Right lobe of liver (tissue), 6 donors: ENCODE data around the gene M1AP. TPM values are rescaled to one million over a fixed set of nuclear protein-coding genes. Genes with fewer than 3 reads are reported as not detected.

Source experiments
- ATAC-seq, 4 donors: fragments of 200-7000 bp; cut with Tn5 transposase; one replicate each; pipeline ENCODE4 v1.9.1; 2020; ENCODE audit warnings: mild to moderate bottlenecking in 4 of 4, moderate library complexity in 4 of 4
- DNase-seq, 3 donors: peaks; one replicate each; pipeline ENCODE4 v3.0.0-alpha.2; 2020
- H3K27ac ChIP-seq, 3 donors: fragments of 200-600 bp; one replicate each; pipeline ENCODE4 v1.8.0; 2022
- H3K27me3 ChIP-seq, 2 donors: fragments of 200-600 bp; one replicate each; pipeline ENCODE4 v1.8.0; 2022
- H3K36me3 ChIP-seq, 4 donors: fragments of 200-600 bp; sonication (generic) in 1 of 4; one replicate each; pipeline versions ENCODE4 v1.5.1 to v1.8.0; 2017 to 2022; ENCODE audit warnings: control low read depth in 1 of 4
- H3K4me1 ChIP-seq, 4 donors: fragments of 200-600 bp; sonication (generic) in 1 of 4; one replicate each; pipeline versions ENCODE4 v1.5.1 to v1.8.0; 2017 to 2022; ENCODE audit warnings: control low read depth in 1 of 4
- H3K4me3 ChIP-seq, 3 donors: fragments of 200-600 bp; one replicate each; pipeline ENCODE4 v1.8.0; 2022
- H3K9me3 ChIP-seq, 4 donors: fragments of 200-600 bp; sonication (generic) in 1 of 4; one replicate each; pipeline versions ENCODE4 v1.5.1 to v1.8.0; 2017 to 2022; ENCODE audit warnings: control low read depth in 1 of 4
- POLR2A ChIP-seq: fragments of 450-650 bp; IDR thresholded peaks from one replicate; pipeline ENCODE4 v1.6.1; 2017; ENCODE audit warnings: antibody characterized with exemption, mild to moderate bottlenecking
- WGBS: methylation state at CpG from one replicate; pipeline ENCODE4 v1.1.6; 2018; ENCODE audit warnings: low coverage, low lambda C conversion rate; ENCODE audit not compliant: insufficient coverage; ENCODE audit errors: missing lambda C conversion rate; 5-methylcytosine and 5-hydroxymethylcytosine counted together
- intact Hi-C, 2 donors: fragments of 100-400 bp; cut with DNase I; formaldehyde crosslinking; loops; one replicate each; pipeline versions ENCODE4 v1.11.2 to v1.14.1; 2022
- total RNA-seq, 6 experiments: library from RNA; depleted of rRNA in 2 of 6; stranded (reverse); fragments of >200 nt in 2 of 6; fragmentation: NEBNext Ultra II Directional in 3 of 6; extraction: Animal tissue kit (Norgen Biotek cat#: 25700) in 3 of 6; gene quantifications; one replicate each; pipeline versions ENCODE4 v1.1.0 to v1.2.4, GENCODE V29; 2016 to 2023
- TF ChIP-seq, protein P1 (sequence below), 4 donors: fragments of 200-600 bp in 3 of 4; fragments of 450-650 bp in 1 of 4; IDR thresholded peaks; one replicate each; pipeline versions ENCODE4 v1.5.1 to v1.8.0; 2016 to 2022; ENCODE audit warnings: antibody characterized with exemption in 4 of 4, mild to moderate bottlenecking in 2 of 4
- donor health status: DM: no; HTN: yes; CAD: no.
- donor health status: DM: no; HTN: no; CAD: no.
- donor health status: DM: no; HTN: no; CAD: no.
- donor health status: DM: no; HTN: yes; CAD: no.
- donor health status: DM: no; HTN: yes; CAD: no.

The M1AP gene
- total RNA-seq, 6 experiments from 2014 or later, result not detected

DNA sequence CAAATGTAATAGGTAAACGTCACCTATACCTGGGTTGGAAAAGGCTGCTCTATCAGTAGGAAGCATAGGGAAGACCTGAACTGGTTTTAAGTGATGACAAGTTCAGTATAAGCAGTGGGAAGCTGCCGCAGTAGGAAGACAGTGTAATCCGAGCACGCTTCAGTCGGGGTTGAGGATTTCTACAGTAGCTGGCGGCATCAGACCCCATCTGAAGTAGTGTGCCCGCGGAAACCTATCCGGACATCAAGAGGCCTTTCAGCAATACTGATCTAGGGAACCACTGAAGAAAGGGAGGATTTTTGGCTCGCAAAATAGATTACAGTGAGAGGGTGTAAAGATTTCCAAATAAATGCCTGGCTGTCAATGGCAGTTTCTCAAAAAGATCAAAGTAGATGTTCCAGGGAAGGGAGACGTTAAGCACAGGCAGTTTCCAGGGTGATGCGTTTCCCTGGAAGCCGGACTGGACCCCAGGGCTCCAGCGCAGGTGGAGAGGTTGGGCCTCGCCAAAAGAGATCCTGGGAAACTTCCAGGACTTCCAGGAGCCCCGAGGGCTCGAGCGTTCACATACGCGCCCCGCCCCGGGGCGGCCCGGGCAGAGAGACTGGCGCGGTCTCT lies 99.7 kb downstream of the M1AP start:
- no peaks in the 10 kb centered on the region for H3K9me3 ChIP-seq
- DNase-seq, result no peak
- H3K36me3 ChIP-seq, result no peaks in the 10 kb centered on the region
- intact Hi-C loops, result no loop called here
- H3K4me1 ChIP-seq, result peaks cover 0 to 9% (median 3%) of the 10 kb centered on the region in 4 donors
- TF ChIP-seq, protein P1, sequence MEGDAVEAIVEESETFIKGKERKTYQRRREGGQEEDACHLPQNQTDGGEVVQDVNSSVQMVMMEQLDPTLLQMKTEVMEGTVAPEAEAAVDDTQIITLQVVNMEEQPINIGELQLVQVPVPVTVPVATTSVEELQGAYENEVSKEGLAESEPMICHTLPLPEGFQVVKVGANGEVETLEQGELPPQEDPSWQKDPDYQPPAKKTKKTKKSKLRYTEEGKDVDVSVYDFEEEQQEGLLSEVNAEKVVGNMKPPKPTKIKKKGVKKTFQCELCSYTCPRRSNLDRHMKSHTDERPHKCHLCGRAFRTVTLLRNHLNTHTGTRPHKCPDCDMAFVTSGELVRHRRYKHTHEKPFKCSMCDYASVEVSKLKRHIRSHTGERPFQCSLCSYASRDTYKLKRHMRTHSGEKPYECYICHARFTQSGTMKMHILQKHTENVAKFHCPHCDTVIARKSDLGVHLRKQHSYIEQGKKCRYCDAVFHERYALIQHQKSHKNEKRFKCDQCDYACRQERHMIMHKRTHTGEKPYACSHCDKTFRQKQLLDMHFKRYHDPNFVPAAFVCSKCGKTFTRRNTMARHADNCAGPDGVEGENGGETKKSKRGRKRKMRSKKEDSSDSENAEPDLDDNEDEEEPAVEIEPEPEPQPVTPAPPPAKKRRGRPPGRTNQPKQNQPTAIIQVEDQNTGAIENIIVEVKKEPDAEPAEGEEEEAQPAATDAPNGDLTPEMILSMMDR (IDR thresholded peaks at IDR 0.05), result no peak
- TF ChIP-seq POLR2A, result no peak
- H3K27me3 ChIP-seq, result no peaks in the 10 kb centered on the region
- no peak for ATAC-seq
- WGBS, result 16% methylated on average over 15 of the region's 26 CpGs
- H3K27ac ChIP-seq, result no peak overlapping the region
- H3K4me3 ChIP-seq, result peak overlapping the region; percentile 52 to 56 (median 54)

DNA sequence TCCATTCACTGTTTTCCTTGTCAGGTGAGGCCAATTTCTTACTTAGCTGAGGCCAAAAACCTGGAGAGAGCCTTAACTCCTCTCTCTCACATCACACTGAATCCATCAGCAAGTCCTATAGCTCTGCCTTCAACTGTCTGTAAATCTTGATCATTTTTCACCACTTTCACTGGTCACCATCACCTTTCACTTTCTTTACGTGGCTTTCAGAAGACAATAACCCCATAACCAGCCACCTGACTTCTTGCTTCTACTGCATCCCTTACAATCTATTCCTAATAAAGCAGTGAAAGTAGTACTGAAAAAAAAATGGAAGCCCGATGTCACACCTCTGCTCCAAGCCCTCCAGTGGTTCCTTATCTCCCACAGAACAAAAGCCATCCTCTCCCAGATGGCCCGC lies 102.1 kb downstream of the M1AP start:
- 61% methylated on average over 3 of the region's 3 CpGs for WGBS
- no peak overlapping the region for H3K4me3 ChIP-seq
- no peak for TF ChIP-seq POLR2A
- TF ChIP-seq, protein P1 (IDR thresholded peaks at IDR 0.05), result no peak
- ATAC-seq, result no peak
- no peaks in the 10 kb centered on the region for H3K27me3 ChIP-seq
- no peaks in the 10 kb centered on the region for H3K9me3 ChIP-seq
- DNase-seq, result no peak
- no peak overlapping the region for H3K27ac ChIP-seq
- H3K36me3 ChIP-seq, result no peaks in the 10 kb centered on the region
- H3K4me1 ChIP-seq, result peaks cover 0 to 9% (median 3%) of the 10 kb centered on the region in 4 donors
- intact Hi-C loops, result no loop called here

DNA sequence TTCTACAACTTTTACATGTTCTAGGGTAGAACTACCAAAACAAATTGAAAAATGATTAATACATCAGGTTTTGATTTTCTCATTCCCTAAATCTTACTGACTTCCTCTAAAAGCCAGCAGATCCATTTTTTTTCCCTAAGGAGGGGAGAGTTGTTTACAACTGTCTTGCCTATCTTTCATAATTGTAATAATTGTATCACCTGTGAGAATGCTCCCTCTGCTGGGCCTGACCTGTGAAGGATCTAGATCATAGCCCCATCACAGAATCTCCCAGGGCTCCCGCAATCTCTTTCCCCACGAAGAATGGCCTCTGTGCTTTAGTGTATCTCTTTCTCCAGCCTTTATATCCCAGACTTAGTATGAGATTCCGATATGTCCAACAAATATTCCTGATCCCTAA lies 103.5 kb downstream of the M1AP start:
- no peak for DNase-seq
- peak in 1 of 4 donors; percentile 25 for ATAC-seq
- 58% methylated on average over 3 of the region's 3 CpGs for WGBS
- peaks cover 0 to 9% (median 3%) of the 10 kb centered on the region in 4 donors for H3K4me1 ChIP-seq
- no peak overlapping the region for H3K4me3 ChIP-seq
- H3K36me3 ChIP-seq, result no peaks in the 10 kb centered on the region
- intact Hi-C loops, result no loop called here
- no peaks in the 10 kb centered on the region for H3K9me3 ChIP-seq
- no peak overlapping the region for H3K27ac ChIP-seq
- no peaks in the 10 kb centered on the region for H3K27me3 ChIP-seq
- TF ChIP-seq, protein P1 (IDR thresholded peaks at IDR 0.05), result peak in 3 of 4 donors; percentile 13 to 28 (median 22)
- no peak for TF ChIP-seq POLR2A

DNA sequence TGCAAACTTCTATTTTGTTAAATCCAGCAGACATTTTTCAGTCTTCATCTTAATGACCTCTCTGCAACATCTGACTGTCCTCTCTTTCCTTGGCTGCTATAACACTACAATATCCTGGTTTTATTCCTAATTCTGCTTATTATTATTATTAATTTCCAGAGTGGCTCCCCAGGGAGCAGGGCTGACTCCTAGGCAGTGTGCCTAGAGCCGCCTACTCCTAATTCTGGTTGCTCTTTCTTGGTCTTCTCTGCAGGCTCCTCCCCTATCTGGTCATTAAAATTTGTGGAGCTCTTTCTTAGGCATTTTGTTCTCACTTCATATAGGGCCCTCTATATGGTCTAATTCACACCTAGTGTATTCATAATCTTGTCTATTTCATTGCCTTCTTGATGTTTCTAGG lies 105.2 kb downstream of the M1AP start:
- TF ChIP-seq, protein P1 (IDR thresholded peaks at IDR 0.05), result no peak
- TF ChIP-seq POLR2A, result no peak
- H3K36me3 ChIP-seq, result no peaks in the 10 kb centered on the region
- 89% methylated on average over 1 of the region's 1 CpG for WGBS
- no peak for ATAC-seq
- no peak overlapping the region for H3K27ac ChIP-seq
- no peak for DNase-seq
- no peaks in the 10 kb centered on the region for H3K9me3 ChIP-seq
- no peaks in the 10 kb centered on the region for H3K4me1 ChIP-seq
- intact Hi-C loops, result no loop called here
- no peak overlapping the region for H3K4me3 ChIP-seq
- no peaks in the 10 kb centered on the region for H3K27me3 ChIP-seq
